Measurements from ENCODE around the gene BAHCC1. TPM values are rescaled to one million over a fixed set of nuclear protein-coding genes. Genes with fewer than 3 reads are reported as not detected.

Gene BAHCC1
- total RNA-seq, 1 experiment from 2014 or later: 11.9 TPM

DNA sequence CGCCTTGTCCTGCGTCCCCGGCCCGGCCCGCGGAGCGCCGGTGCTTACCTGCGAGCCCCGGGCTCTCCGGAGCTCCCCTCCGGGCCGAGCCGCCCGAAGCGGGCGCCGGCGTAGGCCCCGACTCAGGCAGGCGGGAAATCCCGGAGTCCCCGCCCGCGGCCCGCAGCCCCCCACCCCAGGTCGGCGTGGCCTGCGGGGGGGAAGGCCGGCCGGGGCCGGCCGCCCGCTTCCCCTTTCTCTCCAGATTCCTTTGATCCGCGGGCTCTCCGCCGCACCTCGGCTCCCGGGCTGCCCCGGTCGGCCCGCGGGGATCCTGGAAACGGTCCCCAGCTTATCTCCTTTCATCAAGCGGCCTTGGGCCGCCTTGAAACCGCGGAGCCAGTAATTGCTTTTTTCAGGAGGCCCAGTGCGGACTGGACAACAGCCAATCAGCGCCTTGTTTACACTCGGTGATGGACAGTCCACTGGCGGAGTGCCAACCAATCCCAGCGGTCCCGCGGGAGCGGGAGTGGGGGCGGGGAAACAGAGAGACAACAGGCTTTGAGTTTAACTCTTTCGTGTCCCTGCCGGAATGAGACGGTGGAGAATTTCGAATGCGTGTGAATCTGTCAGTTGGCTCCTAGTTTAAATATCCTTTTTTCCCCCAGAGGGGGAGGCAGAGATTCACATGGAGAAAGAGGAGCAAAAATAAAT lies 1.4 kb upstream of the BAHCC1 start:
- in situ Hi-C loops (cut with HindIII; ENCODE audit: low pct_unique_long_range_greater_than_20kb, low sequenced_read_pairs): no loop called here
- DNase-seq (ENCODE audit: low read depth): peak; percentile 99

DNA sequence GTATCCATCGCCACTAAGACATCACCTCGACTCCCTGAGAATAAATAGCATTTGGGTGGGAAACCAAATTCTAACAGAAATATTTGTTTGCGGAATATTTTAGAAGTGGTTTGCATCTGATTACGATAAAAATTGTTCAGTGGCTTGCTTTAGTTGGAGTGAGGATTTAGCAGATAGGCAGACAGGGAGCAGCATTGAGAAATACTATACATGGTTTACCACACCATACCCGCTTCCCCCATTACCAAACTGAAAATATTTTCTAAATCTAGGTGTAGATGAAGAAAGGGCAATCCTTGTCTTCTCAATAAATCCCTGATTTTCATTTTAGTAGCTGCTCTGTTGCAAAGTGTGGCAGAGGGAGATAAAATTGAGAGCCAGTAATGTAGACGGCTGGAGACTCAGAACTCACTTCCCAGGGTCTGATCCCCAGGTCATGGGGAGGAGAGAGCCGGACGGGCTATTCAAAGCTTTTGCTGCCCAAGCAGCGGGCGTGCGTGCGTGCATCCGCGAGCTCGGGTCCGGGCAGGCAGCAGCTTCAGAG lies 808 bp upstream of the BAHCC1 start:
- DNase-seq (ENCODE audit: low read depth): no peak
- in situ Hi-C loops (cut with HindIII; ENCODE audit: low pct_unique_long_range_greater_than_20kb, low sequenced_read_pairs): no loop called here

DNA sequence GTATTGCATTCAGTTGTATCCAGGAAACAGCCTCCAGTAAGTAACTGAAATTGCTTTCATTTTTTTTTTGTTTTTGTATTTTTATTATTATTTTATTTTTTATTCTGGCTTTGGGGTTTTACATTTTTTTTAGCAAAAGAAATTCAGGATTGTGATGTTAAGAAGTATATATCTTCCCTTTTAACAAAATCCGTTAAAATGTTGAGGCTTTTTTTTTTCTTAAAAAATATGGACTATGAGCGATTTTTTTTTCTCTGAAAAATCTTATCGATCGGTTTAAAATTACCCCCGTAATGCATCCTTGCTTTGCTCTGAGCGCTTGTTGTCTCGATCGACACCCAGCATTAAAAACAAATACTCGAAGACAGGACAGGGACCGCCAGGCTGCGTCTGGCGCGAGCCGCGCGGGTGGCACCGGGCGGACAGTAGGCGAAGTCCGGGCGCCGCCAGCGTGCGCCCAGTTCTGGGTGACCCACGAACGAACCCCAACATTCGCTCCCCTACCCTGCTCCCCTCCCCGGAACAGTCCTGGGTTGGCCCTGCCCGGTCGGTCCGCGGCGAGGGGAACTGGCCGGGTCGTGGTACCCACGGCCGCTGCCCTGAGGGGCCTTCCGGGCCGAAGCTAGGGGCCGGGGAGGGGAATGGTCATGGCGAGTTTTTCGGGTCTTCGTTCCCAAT lies 482 bp downstream of the BAHCC1 start:
- in situ Hi-C loops (cut with HindIII; ENCODE audit: low pct_unique_long_range_greater_than_20kb, low sequenced_read_pairs): no loop called here
- peak; percentile 52 for DNase-seq (ENCODE audit: low read depth)

DNA sequence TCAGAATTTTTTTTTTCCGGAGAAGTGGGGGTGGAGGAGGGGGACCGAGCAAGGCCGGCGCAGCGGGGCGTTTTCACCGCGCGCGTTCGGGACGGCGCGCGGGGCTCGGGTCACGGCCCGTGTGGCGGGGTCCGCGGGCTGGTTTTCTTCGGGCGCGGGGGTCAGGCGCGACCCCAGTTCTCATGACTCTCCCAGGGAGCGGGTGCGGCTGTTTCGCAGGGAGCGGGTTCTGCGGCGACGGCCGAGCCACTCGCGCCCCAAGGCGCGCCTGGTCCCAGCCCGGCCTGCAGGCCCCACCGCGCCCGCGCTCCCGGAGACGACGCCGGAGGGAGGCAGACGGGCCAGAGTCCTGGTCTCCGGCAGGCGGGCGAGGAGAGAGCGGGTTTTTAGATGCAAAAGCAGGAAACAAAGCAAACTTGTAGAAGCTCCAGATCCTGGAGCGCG lies 1.0 kb downstream of the BAHCC1 start:
- in situ Hi-C loops (cut with HindIII; ENCODE audit: low pct_unique_long_range_greater_than_20kb, low sequenced_read_pairs): no loop called here
- DNase-seq (ENCODE audit: low read depth): no peak

DNA sequence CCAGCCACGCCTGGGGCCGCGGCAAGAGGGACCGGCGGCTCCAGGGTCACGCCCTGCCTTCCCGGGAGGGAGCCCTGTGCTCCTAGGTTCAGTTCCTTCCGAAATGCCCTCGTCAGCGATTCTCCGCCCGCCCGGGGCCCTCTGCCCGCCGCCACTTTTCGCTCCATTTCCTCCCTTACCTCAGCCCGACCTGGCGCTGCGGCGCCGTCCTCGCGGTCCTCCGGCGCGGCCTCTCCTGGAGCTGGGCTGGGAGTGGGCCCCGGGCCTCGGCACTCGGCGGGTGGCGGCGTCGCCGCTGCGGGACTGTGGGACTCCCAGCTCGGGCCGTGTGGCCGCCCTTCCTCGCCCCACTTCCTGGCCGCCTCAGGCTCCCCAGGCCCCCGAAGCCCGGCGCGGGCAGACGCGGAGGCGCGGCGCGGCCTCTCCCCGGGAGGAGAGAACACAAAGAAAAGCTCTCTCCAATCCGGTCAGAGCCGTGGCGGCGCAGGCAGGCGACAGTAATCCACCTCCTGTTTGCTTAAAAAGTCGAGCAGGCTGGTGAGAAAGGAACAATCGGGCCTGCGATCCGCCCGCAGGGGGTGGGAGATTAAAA lies 1.6 kb downstream of the BAHCC1 start:
- in situ Hi-C loops (cut with HindIII; ENCODE audit: low pct_unique_long_range_greater_than_20kb, low sequenced_read_pairs): no loop called here
- peak; percentile 77 for DNase-seq (ENCODE audit: low read depth)

DNA sequence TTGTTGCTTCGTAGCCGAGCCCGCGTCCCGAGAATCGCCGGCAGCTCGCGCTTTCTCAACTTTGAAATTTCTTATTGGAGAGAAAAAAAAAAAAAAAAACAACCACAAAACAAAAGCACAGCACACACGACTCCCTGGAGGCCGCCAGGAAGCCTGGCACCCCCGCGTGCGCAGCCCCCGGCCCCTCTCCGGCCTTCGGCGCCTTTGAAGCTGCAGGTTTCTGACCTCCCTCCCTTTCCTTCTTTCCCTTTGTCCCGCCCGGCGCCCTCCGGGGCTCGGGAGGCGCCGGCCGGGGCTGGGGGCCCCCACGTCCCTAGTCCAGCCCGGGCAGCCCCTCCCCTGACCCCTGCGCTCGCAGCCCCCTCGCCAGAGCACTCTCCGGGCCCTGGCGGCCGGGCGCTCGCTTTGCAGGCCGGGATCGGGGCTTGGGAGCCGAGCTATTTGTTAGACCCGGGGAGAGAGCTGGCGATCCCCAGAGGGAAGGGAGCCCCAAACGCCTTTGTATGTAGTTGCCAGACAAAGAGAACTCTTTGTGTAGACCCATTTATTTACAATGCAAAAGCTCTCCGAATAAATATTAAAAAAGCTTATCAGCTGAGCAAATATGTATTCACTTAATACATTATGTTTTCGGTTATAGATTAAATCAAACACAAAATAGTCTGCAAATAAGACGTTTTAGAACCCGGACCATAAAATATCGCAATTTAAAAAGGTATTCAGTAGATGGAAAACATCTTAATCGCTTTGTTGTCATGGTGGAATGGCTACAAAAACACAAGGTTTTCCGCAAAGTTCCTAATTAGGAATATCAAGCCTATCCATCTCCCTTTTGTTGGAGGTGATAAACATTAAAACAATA lies 2.3 kb downstream of the BAHCC1 start:
- in situ Hi-C loops (cut with HindIII; ENCODE audit: low pct_unique_long_range_greater_than_20kb, low sequenced_read_pairs): no loop called here
- DNase-seq (ENCODE audit: low read depth): peak; percentile 72

DNA sequence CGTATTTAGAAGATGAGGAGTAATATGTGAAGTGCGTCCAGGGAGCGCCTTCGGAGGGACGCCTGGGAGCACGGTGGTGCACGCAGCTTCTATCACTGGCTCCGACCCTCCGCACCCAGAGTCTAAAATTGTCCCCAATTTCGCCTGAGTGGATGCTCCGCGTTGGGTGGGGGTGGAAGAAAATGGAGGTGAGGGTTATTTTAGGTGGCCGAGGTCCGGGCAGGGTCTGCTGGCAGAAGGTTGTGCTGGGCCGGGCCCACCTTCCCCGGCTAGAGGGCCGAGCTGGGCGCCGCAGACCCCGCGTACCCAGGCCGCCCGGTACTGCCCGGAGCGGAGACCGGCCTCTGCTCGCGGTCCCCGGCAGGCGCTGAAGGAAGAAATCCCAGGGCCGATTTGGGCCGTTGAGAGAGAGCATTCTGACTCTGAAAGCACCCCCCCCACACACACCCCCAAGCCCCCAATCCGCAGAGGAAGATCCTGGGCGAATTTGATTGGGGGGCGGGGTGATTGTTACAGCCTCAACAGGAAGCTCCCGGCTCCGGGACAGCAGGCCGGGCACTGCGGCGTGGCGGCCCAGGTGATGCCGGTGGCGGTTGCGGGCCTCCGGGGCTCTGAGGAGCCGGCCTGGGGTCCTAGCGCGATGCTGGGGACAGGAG lies 3.0 kb downstream of the BAHCC1 start:
- in situ Hi-C loops (cut with HindIII; ENCODE audit: low pct_unique_long_range_greater_than_20kb, low sequenced_read_pairs): no loop called here
- DNase-seq (ENCODE audit: low read depth): no peak

DNA sequence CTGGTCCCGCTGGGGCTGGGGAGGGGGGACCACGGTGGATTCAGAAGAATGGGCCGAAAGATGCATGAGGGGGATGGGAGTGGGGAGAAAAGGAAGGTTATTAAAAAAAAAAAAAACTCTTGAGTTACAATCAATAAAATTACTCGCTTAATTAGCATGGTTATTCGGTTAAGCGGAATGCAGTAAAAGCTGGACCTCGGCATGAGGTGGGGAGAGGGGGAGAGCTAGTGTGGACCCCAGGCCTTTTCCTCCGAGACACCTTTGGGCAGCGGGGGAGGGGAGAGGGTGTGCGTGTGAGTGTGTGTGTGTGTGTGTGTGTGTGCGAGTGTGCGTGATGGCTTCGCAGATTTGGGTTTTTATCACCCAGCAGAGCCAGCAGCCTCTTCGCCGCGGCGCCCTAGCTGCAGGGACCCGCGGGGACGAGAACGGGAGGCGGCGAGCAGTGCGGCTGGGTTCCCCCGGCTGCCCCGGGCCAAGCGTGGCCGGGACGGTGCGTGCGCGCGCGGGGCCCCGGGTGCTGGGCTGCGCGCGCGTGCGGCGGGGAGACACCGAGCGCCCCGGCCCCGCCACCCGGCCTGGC lies 3.7 kb downstream of the BAHCC1 start:
- in situ Hi-C loops (cut with HindIII; ENCODE audit: low pct_unique_long_range_greater_than_20kb, low sequenced_read_pairs): no loop called here
- DNase-seq (ENCODE audit: low read depth): peak; percentile 42

DNA sequence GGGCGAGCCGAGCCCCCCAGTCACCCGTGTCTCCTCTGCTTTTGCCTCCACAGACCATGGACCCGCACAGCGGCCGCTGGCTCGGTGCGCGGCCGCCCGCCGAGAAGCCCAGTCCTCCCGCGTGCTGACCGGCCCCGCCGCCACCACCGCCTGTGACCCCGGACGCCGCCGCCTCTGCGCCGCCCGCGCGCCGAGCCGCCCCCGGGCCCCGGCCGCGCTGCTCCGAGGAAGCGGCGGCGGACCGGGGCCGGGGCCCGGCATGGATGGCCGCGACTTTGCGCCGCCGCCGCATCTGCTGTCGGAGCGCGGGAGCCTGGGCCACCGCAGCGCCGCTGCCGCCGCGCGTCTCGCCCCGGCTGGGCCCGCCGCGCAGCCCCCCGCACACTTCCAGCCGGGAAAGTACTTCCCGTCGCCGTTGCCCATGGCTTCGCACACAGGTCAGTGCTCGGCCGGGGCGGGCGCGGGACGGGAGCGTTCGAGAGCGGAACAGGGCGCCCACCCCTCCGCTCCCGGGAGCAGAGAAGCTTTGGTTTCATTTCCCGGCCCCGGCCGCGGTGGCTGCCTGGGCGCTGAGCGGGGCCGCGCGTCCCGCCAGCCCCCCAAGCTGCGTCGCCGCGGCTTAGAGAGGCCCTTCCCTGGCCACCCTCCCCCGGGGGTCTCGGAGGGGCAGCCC lies 4.4 kb downstream of the BAHCC1 start:
- in situ Hi-C loops (cut with HindIII; ENCODE audit: low pct_unique_long_range_greater_than_20kb, low sequenced_read_pairs): no loop called here
- DNase-seq (ENCODE audit: low read depth): no peak

DNA sequence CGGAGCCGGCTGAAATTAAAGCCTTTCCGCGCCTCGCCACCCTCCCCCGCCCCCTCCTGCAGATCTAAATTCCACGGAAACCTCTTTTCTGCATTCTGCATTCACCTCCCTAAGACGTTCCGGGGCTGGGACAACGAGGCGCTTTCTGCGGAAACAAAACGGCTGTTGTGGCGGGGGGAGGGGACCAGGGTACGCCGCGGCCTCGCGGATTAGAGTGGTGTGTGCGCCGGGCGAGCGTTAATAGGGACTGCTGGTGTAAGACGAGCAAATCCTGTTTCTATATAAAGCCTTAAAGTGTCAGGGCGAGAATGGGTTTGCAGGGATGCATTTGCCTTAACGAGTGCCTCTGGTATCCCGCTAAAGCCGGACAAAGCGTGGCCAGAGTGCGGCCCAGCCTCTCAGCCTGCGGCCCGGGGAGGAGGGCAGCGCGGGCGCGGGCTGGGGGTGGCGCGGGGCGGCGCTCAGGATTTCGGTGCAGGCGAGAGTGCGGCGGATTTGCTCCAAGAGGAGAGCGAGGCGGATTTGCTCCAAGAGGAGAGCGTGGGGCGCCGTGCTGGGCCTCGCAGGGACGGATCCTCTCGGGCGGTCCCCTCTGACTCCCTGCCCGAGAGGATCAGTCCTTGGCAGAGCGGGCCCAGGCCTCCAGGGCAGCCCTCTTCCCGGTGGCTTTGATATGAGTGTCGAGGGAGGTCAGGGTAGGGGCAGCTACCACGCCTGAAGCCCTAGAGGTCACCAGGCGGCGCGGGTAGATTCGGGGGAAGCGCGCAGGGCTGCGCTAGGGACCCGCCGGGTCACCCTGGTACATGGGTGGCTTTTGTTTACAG lies 5.1 kb downstream of the BAHCC1 start:
- in situ Hi-C loops (cut with HindIII; ENCODE audit: low pct_unique_long_range_greater_than_20kb, low sequenced_read_pairs): no loop called here
- DNase-seq (ENCODE audit: low read depth): no peak

DNA sequence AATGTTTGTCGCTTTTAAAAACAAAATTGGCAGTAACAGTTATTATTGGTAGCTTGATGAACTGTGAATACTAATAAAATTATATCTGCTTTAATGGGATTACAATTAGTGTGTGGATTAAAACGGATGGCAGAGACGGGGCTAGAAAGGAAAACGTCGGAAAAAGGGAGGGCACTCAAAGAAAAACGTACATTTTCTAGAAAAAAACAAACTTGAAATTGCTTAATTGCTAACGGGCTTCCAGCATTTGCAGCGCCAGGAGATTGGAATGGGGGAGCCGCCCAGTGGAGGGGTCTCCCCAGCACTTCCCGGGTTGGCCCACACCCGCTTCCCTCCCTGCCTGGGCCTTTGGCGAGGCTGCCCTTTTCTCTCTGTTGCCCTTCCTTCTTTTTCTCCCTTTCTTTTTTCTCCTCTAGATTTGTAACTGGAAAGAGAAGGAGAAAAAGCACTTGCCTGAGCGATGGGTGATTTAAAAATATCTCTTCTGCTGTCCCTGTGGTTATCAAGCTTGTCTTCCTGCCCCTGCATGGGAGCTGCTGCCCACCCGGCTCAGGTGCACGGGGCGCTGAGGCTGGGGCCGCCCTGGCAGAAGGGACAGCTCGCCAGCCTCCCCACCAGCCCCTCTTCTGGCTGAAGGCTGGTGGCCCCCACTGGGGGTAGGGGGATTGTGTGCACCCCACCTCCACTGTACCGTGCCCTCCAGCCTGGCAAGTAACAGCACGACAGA lies 5.9 kb downstream of the BAHCC1 start:
- DNase-seq (ENCODE audit: low read depth): no peak
- in situ Hi-C loops (cut with HindIII; ENCODE audit: low pct_unique_long_range_greater_than_20kb, low sequenced_read_pairs): no loop called here

DNA sequence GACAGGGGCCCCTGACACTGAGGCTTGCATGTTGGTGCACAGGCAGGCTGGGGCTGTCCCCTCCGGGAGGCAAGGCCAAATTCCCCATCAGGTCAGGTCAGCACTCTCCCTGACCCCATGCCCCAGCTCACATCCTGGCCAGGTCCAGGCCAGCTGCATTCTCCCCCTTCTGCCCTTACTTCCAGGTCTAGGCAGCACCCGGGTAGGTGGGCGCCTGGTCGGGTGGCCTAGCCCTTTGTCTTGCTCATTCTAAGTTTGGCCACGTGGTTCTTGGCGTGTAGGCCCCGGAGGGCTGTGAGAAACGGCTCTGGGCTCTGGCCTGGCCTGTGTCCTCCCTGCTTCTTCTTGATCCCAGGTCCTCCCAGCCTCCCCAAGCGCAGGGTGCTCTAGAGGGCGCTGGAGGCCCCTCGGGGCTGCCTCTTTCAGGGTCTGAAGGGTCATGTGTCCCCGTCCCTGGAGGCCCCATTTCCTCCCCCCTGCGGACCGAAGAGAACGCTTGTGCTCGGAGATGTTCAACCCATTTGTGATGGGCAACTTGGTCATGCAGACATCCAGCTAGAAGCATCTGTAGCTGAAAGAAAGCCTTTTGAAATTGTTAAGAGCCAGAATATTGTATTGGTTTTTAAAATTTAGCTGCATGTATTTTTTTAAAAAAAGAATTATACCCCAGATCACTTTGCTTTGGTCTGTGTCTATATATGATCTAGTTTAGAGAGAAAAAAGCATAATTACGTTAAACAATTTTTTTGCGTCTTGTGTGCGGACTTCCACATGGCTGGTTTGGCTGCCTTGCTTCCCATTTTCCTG lies 6.7 kb downstream of the BAHCC1 start:
- in situ Hi-C loops (cut with HindIII; ENCODE audit: low pct_unique_long_range_greater_than_20kb, low sequenced_read_pairs): no loop called here
- DNase-seq (ENCODE audit: low read depth): no peak

DNA sequence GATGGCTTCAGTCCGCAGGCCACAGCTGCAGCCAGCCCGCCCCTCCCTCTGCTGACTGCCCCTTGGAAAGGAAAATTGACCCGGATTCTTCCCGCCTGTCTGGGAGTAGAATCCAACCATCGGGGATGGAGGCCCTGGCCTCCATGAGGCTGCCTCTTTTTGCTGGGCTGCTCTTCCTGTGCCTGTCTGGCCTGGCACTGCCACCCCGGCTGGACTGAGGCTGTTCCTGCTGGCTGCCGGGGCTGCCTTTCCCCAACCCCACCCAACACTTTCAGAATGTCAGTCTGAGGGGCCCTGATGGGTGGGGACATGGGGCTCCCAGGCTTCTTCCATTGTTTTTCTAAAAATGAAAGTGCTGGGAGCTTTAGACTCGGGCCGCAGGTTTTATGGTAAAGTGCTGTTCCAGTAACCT lies 7.3 kb downstream of the BAHCC1 start:
- DNase-seq (ENCODE audit: low read depth): no peak
- in situ Hi-C loops (cut with HindIII; ENCODE audit: low pct_unique_long_range_greater_than_20kb, low sequenced_read_pairs): no loop called here

DNA sequence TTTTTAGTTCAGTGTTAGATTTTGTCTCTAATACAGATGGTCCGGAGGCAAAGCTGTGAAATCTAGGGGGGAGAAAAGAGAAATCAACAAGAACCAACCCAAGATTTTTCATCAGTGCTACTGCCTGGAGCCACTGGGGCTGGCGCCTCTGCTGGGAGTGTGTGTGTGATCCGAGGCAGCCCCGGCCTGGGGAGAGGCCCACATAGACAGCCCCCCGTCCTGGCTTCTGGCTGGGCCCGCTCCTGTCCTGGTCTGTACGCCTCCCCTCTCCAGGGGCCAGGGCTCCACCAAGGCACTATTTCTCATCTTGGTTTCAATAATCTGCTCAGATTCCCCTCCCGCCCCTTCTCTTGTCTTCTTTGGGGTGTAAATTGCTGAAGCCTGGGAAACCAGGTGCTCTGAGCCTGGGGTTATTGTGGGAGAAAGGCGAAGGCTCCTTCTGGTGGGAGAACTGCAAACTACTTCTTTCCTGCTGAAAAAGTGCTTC lies 7.8 kb downstream of the BAHCC1 start:
- DNase-seq (ENCODE audit: low read depth): no peak
- in situ Hi-C loops (cut with HindIII; ENCODE audit: low pct_unique_long_range_greater_than_20kb, low sequenced_read_pairs): no loop called here

All from Caki2 (cell line).